GM18520 (cell line): ENCODE data around the gene CHEK1.
"Not testable (repeated sequence)": the region's sequence is repeated elsewhere in the genome, so short reads cannot be mapped to it uniquely, and the experiment has no call there.

Experiments used
- ATAC-seq: cut with Tn5 transposase; IDR thresholded peaks from one replicate; pipeline ENCODE4 v1.9.1; 2021; ENCODE audit not compliant: unreplicated experiment

Gene CHEK1

GRCh38 chr11:125690006-125690405 is 65.0 kb downstream of the CHEK1 start:
- no peak for ATAC-seq

GRCh38 chr11:125692887-125693286 is 67.9 kb downstream of the CHEK1 start:
- no peak for ATAC-seq

GRCh38 chr11:125694951-125695350 is 70.0 kb downstream of the CHEK1 start:
- ATAC-seq: no peak

- ATAC-seq: no peak
Observed at GRCh38 chr11:125701018-125701610, 76.2 kb downstream of the CHEK1 start.

GRCh38 chr11:125701858-125702621 is 77.1 kb downstream of the CHEK1 start:
- ATAC-seq: no peak

- not testable (repeated sequence) for ATAC-seq
Observed at GRCh38 chr11:125704686-125705085, 79.7 kb downstream of the CHEK1 start.

GRCh38 chr11:125720781-125721180 is 95.8 kb downstream of the CHEK1 start:
- ATAC-seq: no peak

GRCh38 chr11:125724125-125724524 is 99.2 kb downstream of the CHEK1 start:
- ATAC-seq: no peak
